HG02943 (cell line): ENCODE results near the gene HEBP2.

Experiments
- ATAC-seq: cut with Tn5 transposase; IDR thresholded peaks from one replicate; pipeline ENCODE4 v1.9.1; 2021; ENCODE audit warnings: mild to moderate bottlenecking, low read depth, moderate library complexity; ENCODE audit not compliant: unreplicated experiment

HEBP2 gene

GRCh38 chr6:138396709-138397108 lies 7.3 kb upstream of the HEBP2 start:
- ATAC-seq, result no peak

GRCh38 chr6:138397128-138398122 lies 6.6 kb upstream of the HEBP2 start:
- no peak for ATAC-seq

- no peak for ATAC-seq
These were observed 3.7 kb upstream of the HEBP2 start for GRCh38 chr6:138400326-138400725.

- ATAC-seq, result no peak
These were observed 1.8 kb upstream of the HEBP2 start for GRCh38 chr6:138401960-138402837.

GRCh38 chr6:138402838-138403187 lies 1.2 kb upstream of the HEBP2 start:
- ATAC-seq, result no peak

GRCh38 chr6:138403324-138403800 lies 661 bp upstream of the HEBP2 start:
- ATAC-seq, result peak; percentile 25

- ATAC-seq, result peak; percentile 3
These were observed 779 bp downstream of the HEBP2 start for GRCh38 chr6:138404666-138405337.

GRCh38 chr6:138405816-138406413 lies 1.9 kb downstream of the HEBP2 start:
- ATAC-seq, result no peak

- no peak for ATAC-seq
These were observed 2.4 kb downstream of the HEBP2 start for GRCh38 chr6:138406443-138406842.

- no peak for ATAC-seq
These were observed 6.2 kb downstream of the HEBP2 start for GRCh38 chr6:138410048-138410735.

- no peak for ATAC-seq
These were observed 7.2 kb downstream of the HEBP2 start for GRCh38 chr6:138410972-138411880.

- no peak for ATAC-seq
These were observed 11.1 kb downstream of the HEBP2 start for GRCh38 chr6:138415125-138415524.

GRCh38 chr6:138416206-138416605 lies 12.2 kb downstream of the HEBP2 start:
- no peak for ATAC-seq

- no peak for ATAC-seq
These were observed 13.6 kb downstream of the HEBP2 start for GRCh38 chr6:138417493-138418117.

- ATAC-seq, result no peak
These were observed 14.2 kb downstream of the HEBP2 start for GRCh38 chr6:138418118-138418742.

- no peak for ATAC-seq
These were observed 15.7 kb downstream of the HEBP2 start for GRCh38 chr6:138419766-138420165.

GRCh38 chr6:138420356-138420755 lies 16.3 kb downstream of the HEBP2 start:
- ATAC-seq, result no peak

- ATAC-seq, result no peak
These were observed 17.1 kb downstream of the HEBP2 start for GRCh38 chr6:138421089-138421488.
